SK-N-SH (cell line): ENCODE measurements around the gene KMT2E. TPM values are rescaled to one million over a fixed set of nuclear protein-coding genes. Genes with fewer than 3 reads are reported as not detected.

Experiments
- CTCF ChIA-PET: fragments of 300-600, 350-600 bp; formaldehyde crosslinking; extraction: SDS; loops from one replicate; lab custom pipeline; 2021; lab: Yijun Ruan, JAX
- POLR2A ChIA-PET: fragments of 350-600 bp; sonication (Branson Sonifier 250); formaldehyde crosslinking; extraction: SDS; loops from one replicate; lab custom pipeline; 2020; ENCODE audit warnings: antibody characterized with exemption, inconsistent platforms; lab: Yijun Ruan, JAX
- DNase-seq: peaks from one replicate; pipeline ENCODE4 v3.0.0; 2012
- H2AFZ ChIP-seq: fragments of 200-600 bp; sonication (generic); 2 replicates; pipeline ENCODE4 v1.8.1; 2016; ENCODE audit warnings: antibody characterized with exemption, mild to moderate bottlenecking, low read depth
- H3F3A ChIP-seq: fragments of 200-600 bp; sonication (generic); replicated peaks from 2 replicates; pipeline ENCODE3; 2016; ENCODE audit warnings: antibody characterized with exemption, mild to moderate bottlenecking; ENCODE audit not compliant: insufficient read depth
- H3K27ac ChIP-seq, 2 experiments: fragments of 200-500 bp in 1 of 2; fragments of 200-600 bp in 1 of 2; sonication (Bioruptor generic) in 1 of 2; sonication (generic), shearing (Covaris generic) in 1 of 2; 2 replicates each; pipeline versions ENCODE4 v1.5.1 to v1.6.1; 2014 to 2016; ENCODE audit warnings: low read depth in 2 of 2, inconsistent platforms in 1 of 2, low read length in 1 of 2, mild to moderate bottlenecking in 1 of 2, mixed read lengths in 1 of 2
- H3K27me3 ChIP-seq: fragments of 200-600 bp; sonication (generic), shearing (Covaris generic); 2 replicates; pipeline ENCODE4 v1.6.1; 2016; ENCODE audit warnings: mixed run types; ENCODE audit not compliant: insufficient read depth
- H3K36me3 ChIP-seq, 2 experiments: fragments of 200-500 bp in 1 of 2; fragments of 200-600 bp in 1 of 2; sonication (Bioruptor generic) in 1 of 2; sonication (generic) in 1 of 2; replicated peaks in 1 of 2; 2 replicates each; pipeline versions ENCODE3 to v1.5.1; 2014 to 2016; ENCODE audit warnings: low read length in 1 of 2, mild to moderate bottlenecking in 1 of 2; ENCODE audit not compliant: insufficient read depth in 2 of 2, control insufficient read depth in 1 of 2
- H3K4me1 ChIP-seq, 2 experiments: fragments of 200-500 bp in 1 of 2; fragments of 200-600 bp in 1 of 2; sonication (Bioruptor generic) in 1 of 2; sonication (generic), shearing (Covaris generic) in 1 of 2; 2 replicates each; pipeline versions ENCODE4 v1.5.1 to v1.6.1; 2014 to 2016; ENCODE audit warnings: low read depth in 1 of 2, low read length in 1 of 2, mixed run types in 1 of 2; ENCODE audit not compliant: insufficient read depth in 2 of 2, control insufficient read depth in 1 of 2
- H3K4me2 ChIP-seq: fragments of 200-600 bp; sonication (generic), shearing (Covaris generic); 2 replicates; pipeline ENCODE4 v1.6.1; 2017; ENCODE audit warnings: mixed run types
- H3K4me3 ChIP-seq, 2 experiments: fragments of 200-500 bp in 1 of 2; fragments of 200-600 bp in 1 of 2; sonication (Bioruptor generic) in 1 of 2; sonication (generic), shearing (Covaris generic) in 1 of 2; 2 replicates each; pipeline versions ENCODE4 v1.5.1 to v1.8.1; 2014 to 2016; ENCODE audit warnings: low read depth in 2 of 2, inconsistent platforms in 1 of 2, low read length in 1 of 2, mild to moderate bottlenecking in 1 of 2, mixed read lengths in 1 of 2, moderate library complexity in 1 of 2
- H3K79me2 ChIP-seq: fragments of 200-600 bp; sonication (generic); 2 replicates; pipeline ENCODE4 v1.8.1; 2017; ENCODE audit warnings: mild to moderate bottlenecking; ENCODE audit not compliant: insufficient read depth
- H3K9ac ChIP-seq: fragments of 200-600 bp; sonication (generic); 2 replicates; pipeline ENCODE4 v1.6.1; 2017; ENCODE audit warnings: mixed run types
- H3K9me2 ChIP-seq: fragments of 200-600 bp; sonication (generic); 2 replicates; pipeline ENCODE4 v1.6.1; 2017; ENCODE audit warnings: mixed run types
- H3K9me3 ChIP-seq: fragments of 200-600 bp; sonication (generic); 2 replicates; pipeline ENCODE4 v1.6.1; 2017; ENCODE audit warnings: mixed run types, mild to moderate bottlenecking, moderate library complexity
- H4K20me1 ChIP-seq: fragments of 200-600 bp; sonication (generic); 2 replicates; pipeline ENCODE4 v1.6.1; 2017; ENCODE audit warnings: mild to moderate bottlenecking, mixed run types; ENCODE audit not compliant: insufficient read depth
- CHD2 ChIP-seq: fragments of 150-350 bp; IDR thresholded peaks from 2 replicates; pipeline ENCODE4 v1.6.1; 2018; ENCODE audit warnings: low read length; ENCODE audit not compliant: partially characterized antibody
- ELF1 ChIP-seq: IDR thresholded peaks from 2 replicates; pipeline ENCODE4 v1.4.0; 2012
- EZH2phosphoT487 ChIP-seq: fragments of 200-600 bp; sonication (generic); IDR thresholded peaks from 2 replicates; pipeline ENCODE4 v1.6.1; 2017; ENCODE audit warnings: low read depth, mixed run types, mild to moderate bottlenecking, antibody characterized with exemption, moderate library complexity, borderline replicate concordance
- FOSL2 ChIP-seq: IDR thresholded peaks from 2 replicates; pipeline ENCODE4 v1.4.0; 2012; ENCODE audit warnings: low read depth, mild to moderate bottlenecking, moderate library complexity, borderline replicate concordance
- GABPA ChIP-seq: IDR thresholded peaks from 2 replicates; pipeline ENCODE4 v1.4.0; 2012; ENCODE audit warnings: low read depth, mild to moderate bottlenecking
- JUND ChIP-seq: IDR thresholded peaks from 2 replicates; pipeline ENCODE4 v1.4.0; 2012
- PBX3 ChIP-seq: IDR thresholded peaks from 2 replicates; pipeline ENCODE4; 2012
- TEAD4 ChIP-seq: IDR thresholded peaks from 2 replicates; pipeline ENCODE4 v1.4.0; 2012; ENCODE audit warnings: mild to moderate bottlenecking, borderline replicate concordance; ENCODE audit not compliant: insufficient read depth
- YY1 ChIP-seq: IDR thresholded peaks from 2 replicates; pipeline ENCODE4 v1.4.0; 2012; ENCODE audit warnings: low read depth, mild to moderate bottlenecking
- ZBTB33 ChIP-seq: IDR thresholded peaks from 2 replicates; pipeline ENCODE4 v1.4.0; 2012; ENCODE audit warnings: low read depth, borderline replicate concordance
- WGBS: methylation state at CpG from one replicate; pipeline ENCODE4 v1.1.6; 2017; ENCODE audit warnings: low lambda C conversion rate; 5-methylcytosine and 5-hydroxymethylcytosine counted together
- polyA plus RNA-seq, 3 experiments: library from polyadenylated mRNA; depleted of rRNA; stranded (reverse); fragments of >200 nt; gene quantifications; 2 replicates each; pipeline ENCODE4 v1.2.3, GENCODE V29; 2012

The KMT2E gene
- polyA plus RNA-seq, 1 of the 3 experiments (the other 2 are of a cell fraction): 6.4 TPM

- no peaks in the 10 kb centered on the region for H3K9me2 ChIP-seq
- peak overlapping the region; percentile 79 to 100 for H3K4me3 ChIP-seq
- no peak overlapping the region for H2AFZ ChIP-seq
- no peaks in the 10 kb centered on the region for H3K9me3 ChIP-seq
- peaks cover 62% of the 10 kb centered on the region for H4K20me1 ChIP-seq
- peaks cover 4 to 7% of the 10 kb centered on the region in 2 experiments for H3K36me3 ChIP-seq
- H3K4me2 ChIP-seq: peak overlapping the region; percentile 86
- peak overlapping the region; percentile 99 for H3K9ac ChIP-seq
- CTCF ChIA-PET: interaction anchor here (0.8 to 5.8 kb wide), 5 partner anchors 16 to 99 kb away, joined by 3 to 70 read pairs (median 4); no protein-coding TSS in a partner anchor
- peaks cover 84% of the 10 kb centered on the region for H3K79me2 ChIP-seq
- TF ChIP-seq FOSL2: peak; percentile 34; the same call in 1 of the 2 replicates
- TF ChIP-seq YY1: 0 out of 2 replicates have a peak, but pooled peaks have one; percentile 42
- no peak for TF ChIP-seq ELF1
- TF ChIP-seq EZH2phosphoT487: no peak
- TF ChIP-seq TEAD4: peak; percentile 33; the same call in 1 of the 2 replicates
- no peak for TF ChIP-seq GABPA
- TF ChIP-seq ZBTB33: no peak
- 0 out of 2 replicates have a peak, but pooled peaks have one; percentile 16 for TF ChIP-seq JUND
- peaks cover 23 to 40% of the 10 kb centered on the region in 2 experiments; a peak in 3 of 4 replicates for H3K4me1 ChIP-seq
- H3K27me3 ChIP-seq: no peaks in the 10 kb centered on the region
- POLR2A ChIA-PET: interaction anchor here (0.6 to 5.2 kb wide), 2 partner anchors 33 to 492 kb away, joined by 3 to 68 read pairs; no protein-coding TSS in a partner anchor
- DNase-seq: no peak
- WGBS: 15% methylated on average over 5 of the region's 5 CpGs
- peaks cover 10% of the 10 kb centered on the region for H3F3A ChIP-seq
- peak overlapping the region; percentile 99 to 100 for H3K27ac ChIP-seq
Observed at GRCh38 chr7:105016709-105017656, 3.0 kb downstream of the KMT2E start.

GRCh38 chr7:105017657-105018365, 3.8 kb downstream of the KMT2E start:
- H3K36me3 ChIP-seq: peaks cover 7% of the 10 kb centered on the region in 2 experiments
- H3F3A ChIP-seq: peaks cover 10% of the 10 kb centered on the region
- peak overlapping the region; percentile 29 to 79 for H3K4me3 ChIP-seq
- TF ChIP-seq PBX3 (peak; percentile 58; the same call in 1 of the 2 replicates), CHD2 (no peak), FOSL2 (no peak)
- TF ChIP-seq, all 33 proteins: peak for 1
- Histone ChIP-seq H3K9me2 (no peaks in the 10 kb centered on the region), H3K27me3 (no peaks in the 10 kb centered on the region), H3K79me2 (peaks cover 92% of the 10 kb centered on the region), H3K27ac (peak overlapping the region; percentile 67 to 99; a peak in 3 of 4 replicates), H3K9me3 (no peaks in the 10 kb centered on the region), H3K4me1 (peaks cover 23 to 44% of the 10 kb centered on the region in 2 experiments; a peak in 3 of 4 replicates), H4K20me1 (peaks cover 70% of the 10 kb centered on the region), H3K9ac (peak overlapping the region; percentile 99), H3K4me2 (peak overlapping the region; percentile 86), H2AFZ (no peak overlapping the region)
- no peak for DNase-seq
- POLR2A ChIA-PET: no interaction called here
- WGBS: 44% methylated on average over 4 of the region's 4 CpGs
- CTCF ChIA-PET: interaction anchor here (1.1 to 5.8 kb wide), 4 partner anchors 20 to 99 kb away, joined by 3 to 70 read pairs (median 9); no protein-coding TSS in a partner anchor
